Epithelial cell of esophagus (primary cell): ENCODE measurements around the gene PPIL3.

ENCODE experiments used
- DNase-seq: peaks from one replicate; pipeline ENCODE4 v3.0.0; 2010; ENCODE audit warnings: low read depth
- H3K4me3 ChIP-seq: 2 replicates; pipeline ENCODE4 v1.5.1; 2011; ENCODE audit warnings: mild to moderate bottlenecking, low read length, control low read depth
- TF ChIP-seq, protein P1 (sequence below): IDR thresholded peaks from 2 replicates; pipeline ENCODE4 v1.5.1; 2011; ENCODE audit warnings: low read depth, mild to moderate bottlenecking, low read length, control low read depth, inconsistent platforms; ENCODE audit not compliant: insufficient read depth; ENCODE audit errors: missing control alignments

The PPIL3 gene

DNA sequence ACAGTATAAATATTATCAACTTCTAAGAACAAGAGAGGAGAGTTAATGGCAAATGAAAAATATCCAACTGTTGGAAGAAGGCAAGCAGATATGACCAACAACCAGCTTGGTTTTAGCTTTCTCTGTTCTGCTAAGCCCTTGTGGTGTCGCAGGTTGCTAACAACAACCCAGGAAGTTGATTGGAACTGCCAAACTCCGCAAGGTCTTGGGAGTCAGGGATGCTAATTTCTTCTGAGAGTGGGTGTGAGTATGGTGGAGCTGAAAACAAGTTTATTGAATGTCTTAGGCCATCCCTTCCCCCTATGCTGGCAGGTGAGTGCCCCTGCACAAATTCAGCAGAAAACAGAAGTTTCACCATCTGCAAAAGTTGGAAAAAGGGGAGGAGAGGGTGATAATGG, 59.6 kb downstream of the PPIL3 start:
- no peak for DNase-seq
- H3K4me3 ChIP-seq, result no peak overlapping the region
- TF ChIP-seq, protein P1, sequence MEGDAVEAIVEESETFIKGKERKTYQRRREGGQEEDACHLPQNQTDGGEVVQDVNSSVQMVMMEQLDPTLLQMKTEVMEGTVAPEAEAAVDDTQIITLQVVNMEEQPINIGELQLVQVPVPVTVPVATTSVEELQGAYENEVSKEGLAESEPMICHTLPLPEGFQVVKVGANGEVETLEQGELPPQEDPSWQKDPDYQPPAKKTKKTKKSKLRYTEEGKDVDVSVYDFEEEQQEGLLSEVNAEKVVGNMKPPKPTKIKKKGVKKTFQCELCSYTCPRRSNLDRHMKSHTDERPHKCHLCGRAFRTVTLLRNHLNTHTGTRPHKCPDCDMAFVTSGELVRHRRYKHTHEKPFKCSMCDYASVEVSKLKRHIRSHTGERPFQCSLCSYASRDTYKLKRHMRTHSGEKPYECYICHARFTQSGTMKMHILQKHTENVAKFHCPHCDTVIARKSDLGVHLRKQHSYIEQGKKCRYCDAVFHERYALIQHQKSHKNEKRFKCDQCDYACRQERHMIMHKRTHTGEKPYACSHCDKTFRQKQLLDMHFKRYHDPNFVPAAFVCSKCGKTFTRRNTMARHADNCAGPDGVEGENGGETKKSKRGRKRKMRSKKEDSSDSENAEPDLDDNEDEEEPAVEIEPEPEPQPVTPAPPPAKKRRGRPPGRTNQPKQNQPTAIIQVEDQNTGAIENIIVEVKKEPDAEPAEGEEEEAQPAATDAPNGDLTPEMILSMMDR, result no peak

GRCh38 chr2:200828572-200829257, 60.2 kb downstream of the PPIL3 start:
- DNase-seq, result no peak
- H3K4me3 ChIP-seq, result no peak overlapping the region
- TF ChIP-seq, protein P1, result no peak

DNA sequence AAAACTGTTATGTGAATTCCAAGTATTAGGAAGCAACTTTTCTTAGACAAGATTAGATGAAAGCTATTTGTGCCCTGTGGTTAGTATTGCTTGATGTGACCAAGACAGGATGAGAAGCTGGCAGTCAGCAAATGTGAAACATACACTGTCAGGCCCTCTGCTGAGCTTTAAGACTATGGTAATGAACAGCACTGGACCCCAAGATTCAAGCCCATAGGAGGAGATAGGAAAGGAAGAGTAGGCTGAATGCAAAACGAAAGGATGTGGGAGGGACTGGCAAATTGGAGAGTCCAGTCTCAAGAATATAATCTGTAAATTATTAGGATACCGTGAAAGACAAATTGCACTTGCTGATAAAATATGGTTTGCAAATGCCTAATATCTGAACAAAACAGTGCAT, 60.8 kb downstream of the PPIL3 start:
- DNase-seq, result no peak
- TF ChIP-seq, protein P1, result no peak
- H3K4me3 ChIP-seq, result no peak overlapping the region

DNA sequence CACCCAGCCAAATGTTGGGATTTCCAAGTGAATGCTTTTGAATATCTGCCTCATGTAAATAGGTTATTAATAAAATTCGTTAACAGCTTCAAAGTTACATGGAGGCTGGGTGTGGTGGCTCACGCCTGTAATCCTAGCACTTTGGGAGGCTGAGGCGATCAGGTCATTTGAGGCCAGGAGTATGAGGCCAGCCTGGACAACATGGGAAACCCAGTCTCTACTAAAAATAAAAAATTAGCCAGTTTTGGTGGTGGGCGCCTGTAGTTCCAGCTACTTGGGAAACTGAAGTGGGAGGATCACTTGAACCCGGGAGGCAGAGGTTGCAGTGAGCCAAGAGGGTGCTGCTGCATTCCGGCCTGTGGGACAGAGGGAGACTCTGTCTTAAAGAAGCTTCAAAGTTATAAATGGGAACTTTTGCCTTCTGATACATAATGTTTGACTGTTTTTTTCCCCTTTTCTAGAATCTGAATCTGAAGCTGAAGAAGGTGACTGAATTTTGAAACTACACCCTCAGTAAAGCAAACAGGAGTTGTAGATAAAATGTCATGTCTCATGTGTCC, 67.1 kb downstream of the PPIL3 start:
- TF ChIP-seq, protein P1, result no peak
- DNase-seq, result no peak
- no peak overlapping the region for H3K4me3 ChIP-seq
